ENCODE measurements around the gene FEM1C.

DNA sequence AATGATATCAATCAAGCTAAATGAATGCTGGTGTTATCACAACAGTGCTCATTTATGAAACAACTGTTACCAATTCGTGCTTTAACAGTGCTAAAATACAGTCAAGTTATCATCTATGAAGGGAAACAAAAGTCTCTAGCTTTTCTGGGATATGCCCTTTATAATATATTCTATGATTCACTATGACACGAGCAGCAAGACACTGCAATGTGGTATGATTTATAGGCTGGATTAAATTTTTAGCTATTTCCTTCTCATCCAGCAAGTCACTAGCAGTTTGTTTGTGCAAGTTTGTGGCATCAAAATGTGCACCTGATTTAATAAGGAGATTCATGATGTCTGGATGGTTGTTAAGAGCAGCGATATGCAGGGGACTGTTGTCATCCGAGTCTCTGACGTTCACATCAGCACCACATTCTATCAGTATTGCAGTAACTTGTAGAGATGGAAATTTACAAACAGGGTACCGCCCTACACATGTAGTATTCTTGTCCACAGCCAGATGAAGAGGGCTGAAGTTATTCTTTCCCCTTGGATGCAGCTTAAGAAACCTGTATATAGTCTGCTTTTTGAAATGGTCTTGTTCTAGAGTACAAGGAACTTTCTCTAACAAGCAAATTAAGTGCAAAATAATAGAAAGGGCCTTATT lies 20.3 kb downstream of the FEM1C start:
- TF ChIP-seq, protein P1, sequence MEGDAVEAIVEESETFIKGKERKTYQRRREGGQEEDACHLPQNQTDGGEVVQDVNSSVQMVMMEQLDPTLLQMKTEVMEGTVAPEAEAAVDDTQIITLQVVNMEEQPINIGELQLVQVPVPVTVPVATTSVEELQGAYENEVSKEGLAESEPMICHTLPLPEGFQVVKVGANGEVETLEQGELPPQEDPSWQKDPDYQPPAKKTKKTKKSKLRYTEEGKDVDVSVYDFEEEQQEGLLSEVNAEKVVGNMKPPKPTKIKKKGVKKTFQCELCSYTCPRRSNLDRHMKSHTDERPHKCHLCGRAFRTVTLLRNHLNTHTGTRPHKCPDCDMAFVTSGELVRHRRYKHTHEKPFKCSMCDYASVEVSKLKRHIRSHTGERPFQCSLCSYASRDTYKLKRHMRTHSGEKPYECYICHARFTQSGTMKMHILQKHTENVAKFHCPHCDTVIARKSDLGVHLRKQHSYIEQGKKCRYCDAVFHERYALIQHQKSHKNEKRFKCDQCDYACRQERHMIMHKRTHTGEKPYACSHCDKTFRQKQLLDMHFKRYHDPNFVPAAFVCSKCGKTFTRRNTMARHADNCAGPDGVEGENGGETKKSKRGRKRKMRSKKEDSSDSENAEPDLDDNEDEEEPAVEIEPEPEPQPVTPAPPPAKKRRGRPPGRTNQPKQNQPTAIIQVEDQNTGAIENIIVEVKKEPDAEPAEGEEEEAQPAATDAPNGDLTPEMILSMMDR (IDR thresholded peaks at IDR 0.05 in 2 of 3, conservative IDR thresholded peaks at IDR 0.05 in 1 of 3; ENCODE audit: control insufficient read depth in 2 of 3, extremely low read depth in 1 of 3, insufficient read depth in 1 of 3, low read depth in 3 of 3, low read length in 3 of 3), result no peak
- TF ChIP-seq, protein P2, sequence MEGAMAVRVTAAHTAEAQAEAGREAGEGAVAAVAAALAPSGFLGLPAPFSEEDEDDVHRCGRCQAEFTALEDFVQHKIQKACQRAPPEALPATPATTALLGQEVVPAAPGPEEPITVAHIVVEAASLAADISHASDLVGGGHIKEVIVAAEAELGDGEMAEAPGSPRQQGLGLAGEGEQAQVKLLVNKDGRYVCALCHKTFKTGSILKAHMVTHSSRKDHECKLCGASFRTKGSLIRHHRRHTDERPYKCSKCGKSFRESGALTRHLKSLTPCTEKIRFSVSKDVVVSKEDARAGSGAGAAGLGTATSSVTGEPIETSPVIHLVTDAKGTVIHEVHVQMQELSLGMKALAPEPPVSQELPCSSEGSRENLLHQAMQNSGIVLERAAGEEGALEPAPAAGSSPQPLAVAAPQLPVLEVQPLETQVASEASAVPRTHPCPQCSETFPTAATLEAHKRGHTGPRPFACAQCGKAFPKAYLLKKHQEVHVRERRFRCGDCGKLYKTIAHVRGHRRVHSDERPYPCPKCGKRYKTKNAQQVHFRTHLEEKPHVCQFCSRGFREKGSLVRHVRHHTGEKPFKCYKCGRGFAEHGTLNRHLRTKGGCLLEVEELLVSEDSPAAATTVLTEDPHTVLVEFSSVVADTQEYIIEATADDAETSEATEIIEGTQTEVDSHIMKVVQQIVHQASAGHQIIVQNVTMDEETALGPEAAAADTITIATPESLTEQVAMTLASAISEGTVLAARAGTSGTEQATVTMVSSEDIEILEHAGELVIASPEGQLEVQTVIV (IDR thresholded peaks at IDR 0.05; ENCODE audit: borderline replicate concordance, partially characterized antibody), result no peak
- TF ChIP-seq GABPA (IDR thresholded peaks at IDR 0.05; ENCODE audit: low read depth) (no peak), BHLHE40 (IDR thresholded peaks at IDR 0.05; ENCODE audit: borderline replicate concordance in 1 of 2, low read depth in 2 of 2, low read length in 1 of 2) (no peak), TARDBP (IDR thresholded peaks at IDR 0.05; ENCODE audit: borderline replicate concordance) (no peak), MTA2 (IDR thresholded peaks at IDR 0.05; ENCODE audit: low read depth) (no peak), POLR2AphosphoS5 (IDR thresholded peaks at IDR 0.05; ENCODE audit: low read length) (no peak)
- TF ChIP-seq, protein P3, sequence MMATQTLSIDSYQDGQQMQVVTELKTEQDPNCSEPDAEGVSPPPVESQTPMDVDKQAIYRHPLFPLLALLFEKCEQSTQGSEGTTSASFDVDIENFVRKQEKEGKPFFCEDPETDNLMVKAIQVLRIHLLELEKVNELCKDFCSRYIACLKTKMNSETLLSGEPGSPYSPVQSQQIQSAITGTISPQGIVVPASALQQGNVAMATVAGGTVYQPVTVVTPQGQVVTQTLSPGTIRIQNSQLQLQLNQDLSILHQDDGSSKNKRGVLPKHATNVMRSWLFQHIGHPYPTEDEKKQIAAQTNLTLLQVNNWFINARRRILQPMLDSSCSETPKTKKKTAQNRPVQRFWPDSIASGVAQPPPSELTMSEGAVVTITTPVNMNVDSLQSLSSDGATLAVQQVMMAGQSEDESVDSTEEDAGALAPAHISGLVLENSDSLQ (IDR thresholded peaks at IDR 0.05), result no peak

All from GM12878 (cell line).